HepG2 (cell line): Measurements from ENCODE around the gene MNX1. TPM values are rescaled to one million over a fixed set of nuclear protein-coding genes. Genes with fewer than 3 reads are reported as not detected.

Experiments
- BATF2 ChIP-seq: sonication (generic); formaldehyde crosslinking; IDR thresholded peaks from 2 replicates; pipeline ENCODE4 v1.8.0; 2022; ENCODE audit warnings: mild to moderate bottlenecking, missing genetic modification reagents, moderate library complexity
- E2F1 ChIP-seq: sonication (generic); formaldehyde crosslinking; IDR thresholded peaks from 2 replicates; pipeline ENCODE4 v1.5.0; 2020; ENCODE audit warnings: missing genetic modification reagents
- ETV5 ChIP-seq: IDR thresholded peaks from 2 replicates; pipeline ENCODE4 v1.6.1; 2018; ENCODE audit warnings: missing biosample characterization, missing genetic modification reagents, inconsistent platforms, borderline replicate concordance
- FOXK1 ChIP-seq: sonication (generic); formaldehyde crosslinking; IDR thresholded peaks from 2 replicates; pipeline ENCODE4 v1.4.0; 2020; ENCODE audit warnings: low read depth, missing genetic modification reagents, borderline replicate concordance
- HOXA3 ChIP-seq: sonication (generic); formaldehyde crosslinking; IDR thresholded peaks from 2 replicates; pipeline ENCODE4 v1.5.0; 2020; ENCODE audit warnings: missing genetic modification reagents
- KDM1A ChIP-seq: IDR thresholded peaks from 2 replicates; pipeline ENCODE4 v1.6.1; 2016; ENCODE audit warnings: missing compliant biosample characterization
- LCORL ChIP-seq, 2 experiments: fragments of 450-650 bp in 1 of 2; sonication (generic) in 1 of 2; formaldehyde crosslinking in 1 of 2; IDR thresholded peaks; 2 replicates each; pipeline versions ENCODE4 v1.5.0 to v1.6.1; 2017 to 2020; ENCODE audit warnings: antibody characterized with exemption in 1 of 2, missing genetic modification reagents in 1 of 2
- NFE2L1 ChIP-seq: sonication (generic); formaldehyde crosslinking; IDR thresholded peaks from 2 replicates; pipeline ENCODE4 v1.4.0; 2020; ENCODE audit warnings: missing genetic modification reagents, mild to moderate bottlenecking, borderline replicate concordance
- POLR2A ChIP-seq, 2 experiments: IDR thresholded peaks; 2 replicates each; pipeline ENCODE4 v1.6.1; 2011; ENCODE audit warnings: low read depth in 2 of 2, low read length in 2 of 2, mild to moderate bottlenecking in 1 of 2, moderate library complexity in 1 of 2; ENCODE audit not compliant: insufficient read depth in 1 of 2
- RFX5 ChIP-seq: IDR thresholded peaks from 2 replicates; pipeline ENCODE4 v1.6.1; 2011; ENCODE audit warnings: low read depth, low read length, improper control_type of control experiment
- SMYD3 ChIP-seq: sonication (generic); formaldehyde crosslinking; IDR thresholded peaks from 2 replicates; pipeline ENCODE4 v1.8.1; 2023; ENCODE audit warnings: mild to moderate bottlenecking, missing genetic modification reagents
- TOPORS ChIP-seq: sonication (generic); formaldehyde crosslinking; IDR thresholded peaks from 2 replicates; pipeline ENCODE4 v1.8.0; 2023; ENCODE audit warnings: mild to moderate bottlenecking, missing genetic modification reagents
- TRAFD1 ChIP-seq: sonication (generic); formaldehyde crosslinking; IDR thresholded peaks from 2 replicates; pipeline ENCODE4 v1.5.1; 2020; ENCODE audit warnings: missing genetic modification reagents, mild to moderate bottlenecking, borderline replicate concordance
- ZBTB20 ChIP-seq: sonication (generic); formaldehyde crosslinking; IDR thresholded peaks from 2 replicates; pipeline ENCODE4 v1.8.1; 2023; ENCODE audit warnings: missing genetic modification reagents, low read depth, mild to moderate bottlenecking, borderline replicate concordance
- ZNF232 ChIP-seq: sonication (generic); formaldehyde crosslinking; IDR thresholded peaks from 2 replicates; pipeline ENCODE4 v1.4.0; 2020; ENCODE audit warnings: missing genetic modification reagents, borderline replicate concordance
- ZNF326 ChIP-seq: sonication (generic); formaldehyde crosslinking; IDR thresholded peaks from 2 replicates; pipeline ENCODE4 v1.4.0; 2020; ENCODE audit warnings: missing genetic modification reagents, borderline replicate concordance
- ZNF33B ChIP-seq: sonication (generic); formaldehyde crosslinking; IDR thresholded peaks from 2 replicates; pipeline ENCODE4 v1.5.1; 2020; ENCODE audit warnings: mild to moderate bottlenecking, missing genetic modification reagents
- ZNF512 ChIP-seq: sonication (generic); formaldehyde crosslinking; IDR thresholded peaks from 2 replicates; pipeline ENCODE4 v1.4.0; 2020; ENCODE audit warnings: mild to moderate bottlenecking, missing genetic modification reagents
- ZNF777 ChIP-seq: sonication (generic); formaldehyde crosslinking; IDR thresholded peaks from 2 replicates; pipeline ENCODE4 v1.4.0; 2020; ENCODE audit warnings: missing genetic modification reagents
- polyA plus RNA-seq, 8 experiments: library from polyadenylated mRNA; depleted of rRNA in 3 of 8; stranded (reverse) in 7 of 8; unstranded in 1 of 8; fragments of >200 nt; fragmentation: Illumina TruSeq in 4 of 8; extraction: Trizol in 4 of 8; gene quantifications; 2 replicates each; pipeline versions ENCODE4 v1.2.1 to v1.2.3, GENCODE V29; 2011 to 2016; ENCODE audit warnings: low read depth in 4 of 8, missing spikeins in 1 of 8, mixed read lengths in 1 of 8; ENCODE audit not compliant: insufficient read depth in 1 of 8
- total RNA-seq, 5 experiments: library from RNA; depleted of rRNA; stranded (reverse); fragments of >200 nt; fragmentation: Illumina TruSeq; extraction: Trizol; gene quantifications; 2 replicates each; pipeline ENCODE4 v1.2.3, GENCODE V29; 2016; ENCODE audit warnings: low read depth in 1 of 5
- TF ChIP-seq, protein P1 (sequence below): sonication (generic); formaldehyde crosslinking; IDR thresholded peaks from 2 replicates; pipeline ENCODE4 v1.5.0; 2020; ENCODE audit warnings: missing genetic modification reagents

The MNX1 gene
- total and polyA plus RNA-seq, 2 of the 13 experiments (the other 11 are each of a cell fraction or from before 2014, with no cell fraction given) = 0.94 to 6.1 TPM

- TF ChIP-seq ZNF232 (CRISPR knock-in tag) (no peak), ZNF777 (CRISPR knock-in tag) (peak; percentile 54; the same call in 1 of the 2 replicates), TOPORS (no peak), ETV5 (CRISPR knock-in tag) (no peak), ZNF512 (CRISPR knock-in tag) (no peak), HOXA3 (CRISPR knock-in tag) (peak; percentile 27; the same call in 1 of the 2 replicates), NFE2L1 (CRISPR knock-in tag) (no peak), E2F1 (0 out of 2 replicates have a peak, but pooled peaks have one; percentile 19), LCORL (IDR thresholded peaks at IDR 0.05) (no peak), LCORL (CRISPR knock-in tag; IDR thresholded peaks at IDR 0.05) (no peak), KDM1A (CRISPR knock-in tag) (no peak), RFX5 (no peak), FOXK1 (CRISPR knock-in tag) (no peak), SMYD3 (CRISPR knock-in tag) (no peak), POLR2A (IDR thresholded peaks at IDR 0.05; ENCODE audit: insufficient read depth in 1 of 2, low read depth in 2 of 2, low read length in 2 of 2) (peak in 1 of 2 experiments; percentile 36; a peak in 1 of 4 replicates), BATF2 (CRISPR knock-in tag) (peak; percentile 45; the same call in 1 of the 2 replicates), TRAFD1 (CRISPR knock-in tag) (no peak), ZBTB20 (no peak), ZNF33B (no peak), ZNF326 (CRISPR knock-in tag) (no peak)
- TF ChIP-seq, protein P1, sequence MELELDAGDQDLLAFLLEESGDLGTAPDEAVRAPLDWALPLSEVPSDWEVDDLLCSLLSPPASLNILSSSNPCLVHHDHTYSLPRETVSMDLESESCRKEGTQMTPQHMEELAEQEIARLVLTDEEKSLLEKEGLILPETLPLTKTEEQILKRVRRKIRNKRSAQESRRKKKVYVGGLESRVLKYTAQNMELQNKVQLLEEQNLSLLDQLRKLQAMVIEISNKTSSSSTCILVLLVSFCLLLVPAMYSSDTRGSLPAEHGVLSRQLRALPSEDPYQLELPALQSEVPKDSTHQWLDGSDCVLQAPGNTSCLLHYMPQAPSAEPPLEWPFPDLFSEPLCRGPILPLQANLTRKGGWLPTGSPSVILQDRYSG (CRISPR knock-in tag) = peak; percentile 45; the same call in 1 of the 2 replicates
These were observed 1.2 kb downstream of the MNX1 start (continued) for GRCh38 chr7:157009170-157009777.
